HepG2 (cell line): ENCODE data around the gene MBLAC1. TPM values are rescaled to one million over a fixed set of nuclear protein-coding genes. Genes with fewer than 3 reads are reported as not detected.

Experiments used
- AGO2 ChIP-seq: fragments of 200-400 bp; formaldehyde crosslinking; optimal IDR thresholded peaks from 2 replicates; pipeline ENCODE3; 2017; ENCODE audit warnings: mild to moderate bottlenecking, low read depth, low read length, moderate library complexity
- ATF4 ChIP-seq, 2 experiments: fragments of 450-650 bp in 1 of 2; sonication (generic) in 1 of 2; formaldehyde crosslinking; IDR thresholded peaks; 2 replicates each; pipeline versions ENCODE4 v1.5.0 to v1.8.0; 2020 to 2022; ENCODE audit warnings: mild to moderate bottlenecking in 1 of 2, missing genetic modification reagents in 1 of 2
- CHD4 ChIP-seq: fragments of 200-600 bp; sonication (generic); IDR thresholded peaks from 2 replicates; pipeline ENCODE4 v1.7.0; 2017; ENCODE audit warnings: mild to moderate bottlenecking, low read length, borderline replicate concordance
- HNRNPH1 ChIP-seq: fragments of 200-400 bp; formaldehyde crosslinking; optimal IDR thresholded peaks from 2 replicates; pipeline ENCODE3; 2017; ENCODE audit warnings: mild to moderate bottlenecking, low read depth, low read length
- HOXA7 ChIP-seq: sonication (generic); formaldehyde crosslinking; IDR thresholded peaks from 2 replicates; pipeline ENCODE4 v1.8.1; 2022; ENCODE audit warnings: mild to moderate bottlenecking, missing genetic modification reagents, moderate library complexity
- KDM5B ChIP-seq: sonication (generic); formaldehyde crosslinking; IDR thresholded peaks from 2 replicates; pipeline ENCODE4 v1.4.0; 2020; ENCODE audit warnings: missing genetic modification reagents, mild to moderate bottlenecking, borderline replicate concordance
- MAFG ChIP-seq: sonication (generic); formaldehyde crosslinking; IDR thresholded peaks from 2 replicates; pipeline ENCODE4 v1.5.1; 2020; ENCODE audit warnings: mild to moderate bottlenecking, missing genetic modification reagents
- NCOA5 ChIP-seq: sonication (generic); formaldehyde crosslinking; IDR thresholded peaks from 2 replicates; pipeline ENCODE4 v1.4.0; 2020; ENCODE audit warnings: missing genetic modification reagents
- NFYC ChIP-seq: IDR thresholded peaks from 2 replicates; pipeline ENCODE4 v1.6.1; 2016; ENCODE audit warnings: missing genetic modification reagents, missing compliant biosample characterization
- PHF20 ChIP-seq: sonication (generic); formaldehyde crosslinking; IDR thresholded peaks from 2 replicates; pipeline ENCODE4 v1.5.0; 2020; ENCODE audit warnings: mild to moderate bottlenecking, missing genetic modification reagents
- POLR2G ChIP-seq: fragments of 200-400 bp; formaldehyde crosslinking; IDR thresholded peaks from 2 replicates; pipeline ENCODE4 v1.6.1; 2018; ENCODE audit warnings: mild to moderate bottlenecking, low read depth, low read length, moderate library complexity
- SP140L ChIP-seq: sonication (generic); formaldehyde crosslinking; IDR thresholded peaks from 2 replicates; pipeline ENCODE4 v1.4.0; 2020; ENCODE audit warnings: missing genetic modification reagents, borderline replicate concordance
- SP4 ChIP-seq: sonication (generic); formaldehyde crosslinking; IDR thresholded peaks from 2 replicates; pipeline ENCODE4 v1.8.1; 2023; ENCODE audit warnings: mild to moderate bottlenecking, missing genetic modification reagents
- SPEN ChIP-seq: sonication (generic); formaldehyde crosslinking; IDR thresholded peaks from 2 replicates; pipeline ENCODE4 v1.5.1; 2020; ENCODE audit warnings: low read depth, mild to moderate bottlenecking, missing genetic modification reagents
- SRSF1 ChIP-seq: fragments of 200-400 bp; formaldehyde crosslinking; optimal IDR thresholded peaks from 2 replicates; pipeline ENCODE3; 2017; ENCODE audit warnings: mild to moderate bottlenecking, low read depth, low read length, moderate library complexity
- TBP ChIP-seq: sonication (generic); formaldehyde crosslinking; IDR thresholded peaks from 2 replicates; pipeline ENCODE4 v1.5.0; 2020; ENCODE audit warnings: missing genetic modification reagents
- UBTF ChIP-seq: sonication (generic); formaldehyde crosslinking; IDR thresholded peaks from 2 replicates; pipeline ENCODE4 v1.4.0; 2020; ENCODE audit warnings: mild to moderate bottlenecking, missing genetic modification reagents
- ZBTB2 ChIP-seq: sonication (generic); formaldehyde crosslinking; IDR thresholded peaks from 2 replicates; pipeline ENCODE4 v1.8.0; 2022; ENCODE audit warnings: low read depth, missing genetic modification reagents
- ZBTB49 ChIP-seq: sonication (generic); formaldehyde crosslinking; IDR thresholded peaks from 2 replicates; pipeline ENCODE4 v1.4.0; 2020; ENCODE audit warnings: missing genetic modification reagents, borderline replicate concordance
- ZFAT ChIP-seq: sonication (generic); formaldehyde crosslinking; conservative IDR thresholded peaks from 2 replicates; pipeline ENCODE4 v1.8.1; 2023; ENCODE audit warnings: missing genetic modification reagents, inconsistent platforms
- ZNF138 ChIP-seq: sonication (generic); formaldehyde crosslinking; IDR thresholded peaks from 2 replicates; pipeline ENCODE4 v1.5.0; 2020; ENCODE audit warnings: mild to moderate bottlenecking, low read depth, missing genetic modification reagents
- ZNF160 ChIP-seq: sonication (generic); formaldehyde crosslinking; IDR thresholded peaks from 2 replicates; pipeline ENCODE4 v1.8.0; 2022; ENCODE audit warnings: mild to moderate bottlenecking, inconsistent platforms, missing genetic modification reagents
- ZNF430 ChIP-seq: sonication (generic); formaldehyde crosslinking; IDR thresholded peaks from 2 replicates; pipeline ENCODE4 v1.9.0; 2021; ENCODE audit warnings: mild to moderate bottlenecking, missing genetic modification reagents
- ZNF605 ChIP-seq: sonication (generic); formaldehyde crosslinking; IDR thresholded peaks from 2 replicates; pipeline ENCODE4 v1.8.0; 2022; ENCODE audit warnings: mild to moderate bottlenecking, missing genetic modification reagents
- ZSCAN22 ChIP-seq: sonication (generic); formaldehyde crosslinking; IDR thresholded peaks from 2 replicates; pipeline ENCODE4 v1.4.0; 2020; ENCODE audit warnings: mild to moderate bottlenecking, missing genetic modification reagents
- polyA plus RNA-seq, 8 experiments: library from polyadenylated mRNA; depleted of rRNA in 3 of 8; stranded (reverse) in 7 of 8; unstranded in 1 of 8; fragments of >200 nt; fragmentation: Illumina TruSeq in 4 of 8; extraction: Trizol in 4 of 8; gene quantifications; 2 replicates each; pipeline versions ENCODE4 v1.2.1 to v1.2.3, GENCODE V29; 2011 to 2016; ENCODE audit warnings: low read depth in 4 of 8, missing spikeins in 1 of 8, mixed read lengths in 1 of 8; ENCODE audit not compliant: insufficient read depth in 1 of 8
- total RNA-seq, 5 experiments: library from RNA; depleted of rRNA; stranded (reverse); fragments of >200 nt; fragmentation: Illumina TruSeq; extraction: Trizol; gene quantifications; 2 replicates each; pipeline ENCODE4 v1.2.3, GENCODE V29; 2016; ENCODE audit warnings: low read depth in 1 of 5

Gene MBLAC1
- total and polyA plus RNA-seq, 2 of the 13 experiments (the other 11 are each of a cell fraction or from before 2014, with no cell fraction given) = 0.79 to 2.1 TPM

GRCh38 chr7:100100420-100101015 is 26.2 kb upstream of the MBLAC1 start (continued):
- TF ChIP-seq ZNF160 (peak; percentile 30; the same call in 1 of the 2 replicates), SP140L (CRISPR knock-in tag) (no peak), ZBTB2 (CRISPR knock-in tag) (peak; percentile 93), SPEN (CRISPR knock-in tag) (peak; percentile 97), ZNF138 (no peak; the same call in 1 of the 2 replicates), UBTF (peak; percentile 99), ZSCAN22 (CRISPR knock-in tag) (peak; percentile 51; the same call in 1 of the 2 replicates), ZNF605 (CRISPR knock-in tag) (peak; percentile 74), ZBTB49 (CRISPR knock-in tag) (no peak), ZNF430 (CRISPR knock-in tag) (peak; percentile 38; the same call in 1 of the 2 replicates), MAFG (CRISPR knock-in tag) (no peak), TBP (CRISPR knock-in tag) (no peak), NFYC (CRISPR knock-in tag) (peak; percentile 84), POLR2G (peak; percentile 55), SP4 (peak; percentile 90), PHF20 (CRISPR knock-in tag) (peak; percentile 91), ZFAT (CRISPR knock-in tag) (no peak), HNRNPH1 (peak; percentile 79), KDM5B (CRISPR knock-in tag) (no peak), CHD4 (no peak), NCOA5 (CRISPR knock-in tag) (no peak), SRSF1 (no peak), HOXA7 (no peak), ATF4 (CRISPR knock-in tag; IDR thresholded peaks at IDR 0.05) (no peak), AGO2 (no peak)
